H1 (cell line): ENCODE measurements around the gene NOS3.

Experiments
- BCL11A ChIP-seq, 2 experiments: IDR thresholded peaks; one replicate each; pipeline ENCODE4 v1.6.1; 2011; ENCODE audit warnings: low read depth in 2 of 2, low read length in 2 of 2, mild to moderate bottlenecking in 2 of 2
- GTF2F1 ChIP-seq: IDR thresholded peaks from 2 replicates; pipeline ENCODE4 v1.6.1; 2012; ENCODE audit warnings: low read depth, low read length, improper control_type of control experiment, borderline replicate concordance
- MAFK ChIP-seq: IDR thresholded peaks from 2 replicates; pipeline ENCODE4 v1.6.1; 2012; ENCODE audit warnings: low read depth, mild to moderate bottlenecking, improper control_type of control experiment, low read length
- POLR2A ChIP-seq, 2 experiments: IDR thresholded peaks; 1 replicate in 1 of 2; 2 replicates in 1 of 2; pipeline ENCODE4 v1.6.1; 2011; ENCODE audit warnings: low read depth in 2 of 2, low read length in 2 of 2, mild to moderate bottlenecking in 2 of 2; ENCODE audit errors: control extremely low read depth in 1 of 2
- SP1 ChIP-seq: IDR thresholded peaks from 2 replicates; pipeline ENCODE4 v1.6.1; 2011; ENCODE audit warnings: low read depth, low read length
- TF ChIP-seq, protein P1 (sequence below), 3 experiments: IDR thresholded peaks; 1 replicate in 2 of 3; 2 replicates in 1 of 3; pipeline versions ENCODE4 v1.5.1 to v1.6.1; 2011; ENCODE audit warnings: low read length in 3 of 3, mild to moderate bottlenecking in 3 of 3, inconsistent platforms in 2 of 3, low read depth in 1 of 3, moderate library complexity in 1 of 3; ENCODE audit not compliant: insufficient read depth in 1 of 3; ENCODE audit errors: control extremely low read depth in 1 of 3
- TF ChIP-seq, protein P2 (sequence below): IDR thresholded peaks from 2 replicates; pipeline ENCODE4 v1.6.1; 2011; ENCODE audit warnings: low read length, improper control_type of control experiment

DNA sequence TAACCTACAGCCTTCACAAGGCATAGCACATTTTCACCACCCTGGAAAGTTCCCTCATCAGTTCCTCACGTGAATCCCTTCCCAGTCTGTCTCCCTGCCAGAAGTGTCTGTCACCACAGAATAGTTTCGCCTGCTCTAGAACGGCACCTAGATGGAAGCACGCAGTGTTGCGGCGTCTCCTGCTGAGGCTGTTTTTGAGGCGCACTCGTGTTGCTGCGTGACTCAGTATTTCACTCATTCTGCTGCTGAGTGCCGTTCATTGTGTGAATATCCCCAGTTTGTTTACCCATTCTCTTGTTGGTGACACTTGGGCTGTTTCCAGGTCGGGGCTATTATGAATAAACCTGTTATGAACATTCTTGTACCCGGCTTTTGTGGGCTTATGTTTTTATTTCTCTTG is 12.8 kb downstream of the NOS3 start:
- no peak for TF ChIP-seq BCL11A (IDR thresholded peaks at IDR 0.05; ENCODE audit: low read depth in 2 of 2, low read length in 2 of 2)
- no peak for TF ChIP-seq GTF2F1
- no peak for TF ChIP-seq POLR2A (IDR thresholded peaks at IDR 0.05; ENCODE audit: control extremely low read depth in 1 of 2, low read depth in 2 of 2, low read length in 2 of 2)
- no peak for TF ChIP-seq MAFK
- TF ChIP-seq SP1 = no peak
- TF ChIP-seq, protein P1, sequence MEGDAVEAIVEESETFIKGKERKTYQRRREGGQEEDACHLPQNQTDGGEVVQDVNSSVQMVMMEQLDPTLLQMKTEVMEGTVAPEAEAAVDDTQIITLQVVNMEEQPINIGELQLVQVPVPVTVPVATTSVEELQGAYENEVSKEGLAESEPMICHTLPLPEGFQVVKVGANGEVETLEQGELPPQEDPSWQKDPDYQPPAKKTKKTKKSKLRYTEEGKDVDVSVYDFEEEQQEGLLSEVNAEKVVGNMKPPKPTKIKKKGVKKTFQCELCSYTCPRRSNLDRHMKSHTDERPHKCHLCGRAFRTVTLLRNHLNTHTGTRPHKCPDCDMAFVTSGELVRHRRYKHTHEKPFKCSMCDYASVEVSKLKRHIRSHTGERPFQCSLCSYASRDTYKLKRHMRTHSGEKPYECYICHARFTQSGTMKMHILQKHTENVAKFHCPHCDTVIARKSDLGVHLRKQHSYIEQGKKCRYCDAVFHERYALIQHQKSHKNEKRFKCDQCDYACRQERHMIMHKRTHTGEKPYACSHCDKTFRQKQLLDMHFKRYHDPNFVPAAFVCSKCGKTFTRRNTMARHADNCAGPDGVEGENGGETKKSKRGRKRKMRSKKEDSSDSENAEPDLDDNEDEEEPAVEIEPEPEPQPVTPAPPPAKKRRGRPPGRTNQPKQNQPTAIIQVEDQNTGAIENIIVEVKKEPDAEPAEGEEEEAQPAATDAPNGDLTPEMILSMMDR (IDR thresholded peaks at IDR 0.05; ENCODE audit: control extremely low read depth in 1 of 3, insufficient read depth in 1 of 3, low read depth in 1 of 3, low read length in 3 of 3) = no peak
- TF ChIP-seq, protein P2, sequence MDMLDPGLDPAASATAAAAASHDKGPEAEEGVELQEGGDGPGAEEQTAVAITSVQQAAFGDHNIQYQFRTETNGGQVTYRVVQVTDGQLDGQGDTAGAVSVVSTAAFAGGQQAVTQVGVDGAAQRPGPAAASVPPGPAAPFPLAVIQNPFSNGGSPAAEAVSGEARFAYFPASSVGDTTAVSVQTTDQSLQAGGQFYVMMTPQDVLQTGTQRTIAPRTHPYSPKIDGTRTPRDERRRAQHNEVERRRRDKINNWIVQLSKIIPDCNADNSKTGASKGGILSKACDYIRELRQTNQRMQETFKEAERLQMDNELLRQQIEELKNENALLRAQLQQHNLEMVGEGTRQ = no peak
